MV-4-11 (cell line): ENCODE results near the gene SFI1.
"Not testable (repeated sequence)": the region's sequence is repeated elsewhere in the genome, so short reads cannot be mapped to it uniquely, and the experiment has no call there.

Source experiments
- DNase-seq: peaks from one replicate; lab custom pipeline; 2025; lab: John Stamatoyannopoulos, UW

Gene SFI1

GRCh38 chr22:31491218-31491962 lies 4.9 kb upstream of the SFI1 start:
- no peak for DNase-seq

DNA sequence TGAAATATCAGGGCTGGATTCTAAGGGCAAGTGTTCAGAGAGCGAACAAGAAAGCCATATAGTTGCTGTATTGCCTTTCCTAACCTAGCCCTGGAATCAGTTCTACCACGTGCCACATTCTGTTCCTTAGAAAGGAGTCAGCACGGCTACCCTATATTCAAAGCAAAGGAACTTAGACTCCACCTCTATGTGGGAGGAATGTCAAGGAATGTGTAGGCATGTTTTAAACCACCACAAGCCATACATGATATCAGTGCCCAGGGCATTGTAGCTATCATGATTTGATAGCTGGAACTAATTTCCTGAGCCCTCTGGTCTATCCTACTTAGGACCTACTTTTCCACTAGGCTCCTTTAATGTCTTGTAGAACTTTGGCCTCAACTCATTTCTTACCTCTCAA lies 4.2 kb upstream of the SFI1 start:
- DNase-seq = no peak

GRCh38 chr22:31493355-31493754 lies 3.0 kb upstream of the SFI1 start:
- not testable (repeated sequence) for DNase-seq

DNA sequence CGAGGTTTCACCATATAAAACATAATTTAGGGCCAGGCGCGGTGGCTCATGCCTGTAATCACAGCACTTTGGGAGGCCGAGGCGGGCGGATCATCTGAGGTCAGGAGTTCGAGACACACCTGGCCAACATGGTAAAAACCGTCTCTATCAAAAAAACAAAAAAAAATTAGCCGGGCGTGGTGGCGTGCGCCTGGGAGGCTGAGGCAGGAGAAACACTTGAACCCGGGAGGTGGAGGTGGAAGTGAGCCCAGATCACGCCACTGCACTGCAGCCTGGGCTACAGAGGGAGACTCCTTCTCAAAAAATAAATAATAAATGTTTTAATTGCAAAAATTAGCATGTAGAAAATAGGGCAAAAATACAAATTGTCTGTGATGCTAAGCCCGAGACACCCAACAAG lies 993 bp upstream of the SFI1 start:
- no peak for DNase-seq

DNA sequence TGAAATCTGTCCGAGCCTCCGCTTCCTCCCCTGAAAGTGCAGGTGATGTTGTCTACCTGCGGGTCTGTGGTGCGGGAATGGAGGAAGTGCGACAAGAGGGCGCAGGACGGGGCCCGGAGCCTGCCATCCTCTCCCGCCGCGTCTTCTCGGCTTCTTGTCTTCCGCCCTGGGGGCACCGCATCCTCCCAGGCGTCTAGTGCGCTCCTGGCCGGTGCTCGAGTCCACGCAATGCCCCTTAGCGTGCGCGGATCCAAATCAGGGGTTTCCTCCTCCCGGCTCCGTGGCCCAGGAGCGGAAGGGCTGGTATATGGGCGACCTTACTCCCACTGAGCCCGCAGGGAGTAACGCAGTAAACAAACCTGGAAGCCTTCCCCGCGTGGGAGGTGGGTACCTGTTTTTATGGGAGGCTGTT lies 405 bp downstream of the SFI1 start:
- no peak for DNase-seq

DNA sequence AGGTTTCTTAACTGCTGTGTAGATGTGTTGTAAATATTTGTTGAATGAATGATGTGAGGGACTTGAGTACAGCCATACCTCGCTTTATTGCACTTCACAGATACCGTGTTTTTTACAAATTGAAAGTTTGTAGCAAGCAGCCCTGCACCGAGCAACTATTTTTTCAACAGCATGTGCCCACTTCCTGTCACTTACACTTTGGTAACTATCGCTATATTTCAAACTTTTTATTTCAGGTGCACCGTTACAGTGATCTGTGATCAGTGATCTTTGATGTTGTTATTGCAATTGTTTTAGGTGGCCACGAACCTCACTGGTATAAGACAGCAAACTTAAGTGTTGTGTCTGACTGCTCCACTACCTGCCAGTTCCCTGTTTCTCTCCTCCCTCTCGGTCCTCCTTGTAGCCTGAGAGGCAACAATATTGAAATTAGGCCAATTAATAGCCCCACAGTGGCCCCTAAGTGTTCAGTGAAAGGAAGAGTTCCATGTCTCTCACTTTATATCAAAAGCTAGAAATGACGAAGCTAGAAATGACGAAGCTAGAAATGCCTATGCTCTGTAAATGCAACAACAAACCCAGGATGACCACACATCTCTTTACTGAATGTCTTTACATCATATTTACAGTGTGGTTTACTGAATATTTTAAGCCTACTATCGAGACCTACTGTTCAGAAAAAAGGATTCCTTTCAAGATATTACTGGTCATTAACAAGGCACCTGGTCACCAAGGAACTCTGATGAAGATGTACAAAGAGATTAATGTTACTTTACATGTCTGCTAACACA lies 1.0 kb downstream of the SFI1 start:
- DNase-seq = no peak

DNA sequence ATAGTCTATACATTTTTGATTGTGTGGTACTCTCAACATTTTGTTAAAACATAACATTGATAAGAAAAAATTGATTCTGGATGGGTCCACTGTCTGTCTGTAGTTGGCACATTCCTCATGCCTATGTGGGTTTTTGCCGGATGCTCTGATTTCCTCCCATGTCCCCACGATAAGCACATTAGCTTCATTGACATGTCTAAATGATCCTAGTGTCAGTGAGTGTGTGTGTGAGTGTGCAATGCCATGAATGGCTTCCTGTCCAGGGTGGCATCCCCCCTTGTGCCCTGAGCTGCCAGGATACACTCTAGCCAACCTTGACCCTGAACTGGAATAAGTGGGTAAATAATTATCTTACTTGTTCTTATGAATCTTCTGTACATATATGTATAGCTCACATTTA lies 5.4 kb downstream of the SFI1 start:
- DNase-seq = no peak

GRCh38 chr22:31503211-31503964 lies 7.1 kb downstream of the SFI1 start:
- no peak for DNase-seq

DNA sequence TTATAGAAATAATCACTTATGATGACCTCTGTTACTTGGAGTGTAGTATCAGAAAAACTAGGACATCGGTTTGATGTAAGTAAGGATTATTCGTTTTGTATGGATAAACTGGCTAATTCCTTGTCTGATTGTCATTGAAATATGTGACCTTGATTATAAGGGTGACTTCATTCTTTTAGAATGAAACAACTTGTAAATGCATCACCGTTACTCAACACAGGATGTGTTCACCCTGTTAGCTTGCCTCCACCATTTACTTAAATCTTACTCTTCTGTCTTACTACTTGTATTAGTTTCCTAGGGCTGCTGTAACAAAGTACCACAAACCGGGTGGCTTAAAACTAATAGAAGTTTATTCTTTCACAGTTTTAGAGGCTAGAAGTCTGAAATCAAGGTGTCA lies 7.9 kb downstream of the SFI1 start:
- DNase-seq = no peak

DNA sequence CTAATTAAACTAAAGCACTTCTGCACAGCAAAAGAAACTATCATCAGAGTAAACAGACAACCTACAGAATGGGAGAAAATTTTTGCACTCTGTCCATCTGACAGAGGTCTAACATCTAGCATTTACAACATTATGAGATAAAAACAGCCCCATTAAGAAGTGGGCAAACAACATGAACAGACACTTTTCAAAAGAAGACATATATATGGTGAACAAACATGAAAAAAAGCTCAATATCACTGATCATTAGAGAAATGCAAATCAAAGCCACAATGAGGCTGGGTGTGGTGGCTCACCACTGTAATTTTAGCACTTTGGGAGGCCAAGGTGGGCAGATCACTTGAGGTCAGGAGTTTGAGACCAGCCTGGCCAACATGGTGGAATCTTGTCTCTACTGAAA lies 11.2 kb downstream of the SFI1 start:
- not testable (repeated sequence) for DNase-seq

- no peak for DNase-seq
Measured at GRCh38 chr22:31508536-31508935, 12.2 kb downstream of the SFI1 start.

DNA sequence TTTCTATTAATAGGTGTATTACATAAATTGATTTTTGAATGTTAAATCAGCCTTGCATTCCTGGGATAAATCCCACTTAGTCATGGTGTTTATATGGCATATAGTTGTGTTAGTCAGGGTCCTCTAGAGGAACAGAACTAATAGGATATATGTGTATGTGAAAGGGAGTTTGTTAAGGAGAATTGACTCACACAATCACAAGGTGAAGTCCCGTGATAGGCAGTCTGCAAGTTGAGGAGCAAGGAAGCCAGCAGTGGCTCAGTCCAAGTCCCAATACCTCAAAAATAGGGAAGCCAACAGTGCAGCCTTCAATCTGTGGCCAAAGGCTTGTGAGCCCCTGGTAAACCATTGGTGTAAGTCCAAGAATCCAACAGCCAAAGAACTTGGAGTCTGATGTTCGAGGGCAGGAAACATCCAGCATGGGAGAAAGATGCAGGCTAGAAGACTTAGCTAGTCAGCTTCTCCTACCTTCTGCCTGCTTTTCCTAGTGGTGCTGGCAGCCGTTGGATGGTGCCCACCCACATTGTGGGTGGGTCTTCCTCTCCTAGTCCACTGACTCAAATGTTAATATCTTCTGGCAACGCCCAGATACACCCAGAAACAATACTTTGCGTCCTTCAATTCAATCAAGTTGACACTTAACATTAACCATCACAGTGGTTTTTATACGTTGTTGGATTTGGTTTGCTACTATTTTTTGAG lies 12.9 kb downstream of the SFI1 start:
- no peak for DNase-seq

- DNase-seq = no peak
Measured at GRCh38 chr22:31520051-31520450, 23.7 kb downstream of the SFI1 start.

DNA sequence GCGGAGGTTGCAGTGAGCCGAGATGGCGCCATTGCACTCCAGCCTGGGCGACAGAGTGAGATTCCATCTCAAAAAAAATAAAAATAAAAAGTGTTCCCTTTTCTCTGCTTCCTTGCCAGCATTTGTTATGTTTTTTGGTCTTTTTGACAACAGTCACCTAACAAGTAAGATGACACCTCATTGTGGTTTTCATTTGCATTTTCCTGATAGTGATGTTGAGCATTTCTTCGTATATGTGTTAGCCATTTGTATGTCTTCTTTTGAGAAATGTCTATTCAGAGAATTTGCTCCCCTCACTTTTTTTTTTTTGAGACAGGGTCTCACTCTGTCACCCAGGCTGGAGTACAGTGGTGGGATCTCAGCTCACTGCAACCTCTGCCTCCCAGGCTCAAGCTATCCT lies 27.8 kb downstream of the SFI1 start:
- DNase-seq = not testable (repeated sequence)

- DNase-seq = no peak
Measured at GRCh38 chr22:31526270-31526669, 29.9 kb downstream of the SFI1 start.

DNA sequence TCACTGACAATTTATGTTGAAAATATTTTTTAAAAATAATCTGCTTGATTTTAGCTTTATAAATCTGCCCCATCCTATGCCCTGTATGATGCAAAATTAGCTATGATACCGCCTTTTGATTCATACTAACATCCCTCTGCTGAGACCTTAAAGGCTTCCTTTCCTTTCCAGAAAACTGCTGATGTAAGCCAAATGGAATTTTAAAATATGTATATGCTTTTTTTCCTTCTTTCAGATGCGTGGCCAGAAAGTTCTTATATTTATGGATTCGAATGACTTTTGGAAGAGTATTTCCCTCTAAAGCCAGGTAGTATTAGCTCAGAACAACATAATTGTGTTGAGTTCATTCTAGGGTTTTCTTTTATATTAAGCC lies 34.5 kb downstream of the SFI1 start:
- DNase-seq = no peak

GRCh38 chr22:31532060-31532459 lies 35.7 kb downstream of the SFI1 start:
- DNase-seq = no peak

DNA sequence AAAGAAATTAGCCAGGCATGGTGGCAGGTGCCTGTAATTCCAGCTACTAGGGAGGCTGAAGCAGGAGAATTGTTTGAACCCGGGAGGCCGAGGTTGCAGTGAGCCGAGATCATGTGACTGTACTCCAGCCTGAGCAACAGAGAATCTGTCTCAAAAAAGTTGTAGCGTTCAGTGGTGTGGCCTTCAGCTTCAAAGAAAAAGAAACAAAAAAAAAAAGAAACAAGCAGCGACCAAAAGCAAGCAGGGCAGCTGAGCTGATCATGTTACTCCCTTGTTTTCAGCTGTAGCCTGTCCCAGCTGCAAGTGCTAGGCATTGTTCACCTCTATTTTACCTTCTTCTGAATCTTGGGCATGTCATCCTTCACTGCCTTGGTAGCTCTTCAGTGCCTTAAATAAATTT lies 37.0 kb downstream of the SFI1 start:
- DNase-seq = no peak

- no peak for DNase-seq
Measured at GRCh38 chr22:31537019-31537535, 40.7 kb downstream of the SFI1 start.

DNA sequence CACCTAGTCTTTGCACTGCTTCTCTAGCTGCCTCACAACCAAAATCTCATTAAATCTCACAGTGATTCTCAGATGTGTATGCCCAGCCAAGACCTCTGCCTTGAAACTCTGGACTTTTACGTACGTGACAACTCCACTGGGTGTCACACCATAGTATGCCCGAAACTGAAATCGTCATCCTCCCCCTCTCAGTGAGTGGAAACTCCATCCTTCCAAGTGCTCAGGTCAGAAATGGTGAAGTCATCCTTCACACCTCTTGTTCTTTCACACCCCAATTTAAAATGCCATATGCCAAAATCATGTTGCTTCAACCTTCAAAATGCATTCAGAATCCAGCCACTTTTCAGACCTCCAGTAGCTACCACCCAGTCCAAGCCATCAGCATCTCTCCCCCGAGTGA lies 42.5 kb downstream of the SFI1 start:
- no peak for DNase-seq

- DNase-seq = not testable (repeated sequence)
Measured at GRCh38 chr22:31540166-31540565, 43.8 kb downstream of the SFI1 start.

- no peak for DNase-seq
Measured at GRCh38 chr22:31540966-31541365, 44.6 kb downstream of the SFI1 start.
